Measurements from ENCODE around the gene BEGAIN. TPM values are rescaled to one million over a fixed set of nuclear protein-coding genes. Genes with fewer than 3 reads are reported as not detected.

The BEGAIN gene
- total RNA-seq, 2 donors from 2014 or later = 0.91 to 1.3 TPM

DNA sequence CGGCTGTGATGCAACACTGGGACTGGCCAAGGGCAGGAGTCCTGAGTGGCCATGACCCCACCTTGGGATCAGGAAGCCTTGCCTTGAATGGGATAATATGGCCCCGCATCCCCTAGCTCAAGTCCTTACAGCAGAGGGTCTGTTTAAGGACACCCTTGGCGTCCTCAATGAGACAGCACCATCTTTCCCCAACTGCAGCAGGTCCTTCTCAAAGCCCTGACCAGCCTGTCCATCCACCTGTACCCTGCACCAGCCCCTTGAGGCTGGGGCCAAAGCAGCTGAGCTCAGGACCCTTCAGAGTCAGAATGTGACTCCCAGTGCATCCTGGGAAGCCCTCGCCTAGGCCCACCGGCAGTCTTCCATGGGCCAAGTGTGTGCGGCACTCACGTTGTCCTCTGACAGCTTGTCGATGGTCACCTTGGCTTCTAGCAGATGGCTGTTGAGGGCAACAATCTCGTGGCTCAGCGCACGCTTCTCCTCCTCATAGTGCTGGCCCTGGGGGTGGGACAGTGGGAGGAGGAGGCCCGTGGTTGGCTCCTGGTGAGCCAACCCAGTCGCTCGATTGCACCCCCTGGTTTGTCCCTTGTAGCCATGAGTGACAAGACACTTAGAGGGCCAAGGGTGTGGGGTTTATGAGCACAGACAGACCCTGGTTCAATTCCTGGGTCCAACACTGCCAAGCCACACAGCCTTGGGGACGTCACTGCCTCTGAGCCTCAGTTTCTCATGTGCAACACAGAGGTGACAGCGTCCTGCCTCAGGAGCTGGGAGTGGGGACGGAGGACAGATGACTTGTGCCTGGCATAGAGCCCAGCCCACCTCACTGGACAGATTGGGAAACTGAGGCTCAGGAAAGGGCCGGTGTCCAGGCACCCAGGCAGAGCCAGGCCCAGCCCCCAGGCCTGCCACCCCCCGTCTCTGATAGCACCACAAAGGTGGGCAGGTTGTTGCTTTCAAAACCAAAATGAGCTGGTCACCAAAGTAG lies 43.5 kb downstream of the BEGAIN start:
- Histone ChIP-seq H3K4me1 (ENCODE audit: control insufficient read depth, insufficient read depth, low read length) (no peaks in the 10 kb centered on the region), H3K27me3 (ENCODE audit: control insufficient read depth, insufficient read depth, low read length, poor library complexity, severe bottlenecking) (peaks cover 16% of the 10 kb centered on the region), H3K36me3 (ENCODE audit: control insufficient read depth, insufficient read depth, low read length) (no peaks in the 10 kb centered on the region), H3K27ac (ENCODE audit: low read depth, low read length) (no peak overlapping the region), H3K9ac (ENCODE audit: extremely low read depth, low read length, poor library complexity, severe bottlenecking) (no peak overlapping the region), H3K9me3 (ENCODE audit: control insufficient read depth, low read length) (no peaks in the 10 kb centered on the region), H3K4me3 (ENCODE audit: low read length) (no peak overlapping the region)
- DNase-seq = no peak
- H3K4me3 Mint-ChIP-seq = no peak overlapping the region
- WGBS, 2 experiments (ENCODE audit: insufficient coverage in 1 of 2, insufficient read length in 1 of 2) = 91 to 94% methylated on average over 11 to 19 of the region's 19 CpGs
- H3K36me3 Mint-ChIP-seq (ENCODE audit: low read depth) = no peaks in the 10 kb centered on the region
- TF ChIP-seq, protein P1, sequence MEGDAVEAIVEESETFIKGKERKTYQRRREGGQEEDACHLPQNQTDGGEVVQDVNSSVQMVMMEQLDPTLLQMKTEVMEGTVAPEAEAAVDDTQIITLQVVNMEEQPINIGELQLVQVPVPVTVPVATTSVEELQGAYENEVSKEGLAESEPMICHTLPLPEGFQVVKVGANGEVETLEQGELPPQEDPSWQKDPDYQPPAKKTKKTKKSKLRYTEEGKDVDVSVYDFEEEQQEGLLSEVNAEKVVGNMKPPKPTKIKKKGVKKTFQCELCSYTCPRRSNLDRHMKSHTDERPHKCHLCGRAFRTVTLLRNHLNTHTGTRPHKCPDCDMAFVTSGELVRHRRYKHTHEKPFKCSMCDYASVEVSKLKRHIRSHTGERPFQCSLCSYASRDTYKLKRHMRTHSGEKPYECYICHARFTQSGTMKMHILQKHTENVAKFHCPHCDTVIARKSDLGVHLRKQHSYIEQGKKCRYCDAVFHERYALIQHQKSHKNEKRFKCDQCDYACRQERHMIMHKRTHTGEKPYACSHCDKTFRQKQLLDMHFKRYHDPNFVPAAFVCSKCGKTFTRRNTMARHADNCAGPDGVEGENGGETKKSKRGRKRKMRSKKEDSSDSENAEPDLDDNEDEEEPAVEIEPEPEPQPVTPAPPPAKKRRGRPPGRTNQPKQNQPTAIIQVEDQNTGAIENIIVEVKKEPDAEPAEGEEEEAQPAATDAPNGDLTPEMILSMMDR (conservative IDR thresholded peaks at IDR 0.05) = no peak
- peaks cover 3% of the 10 kb centered on the region for H3K4me1 Mint-ChIP-seq
- peaks cover 7% of the 10 kb centered on the region for H3K27me3 Mint-ChIP-seq (ENCODE audit: insufficient read depth)
- H3K9me3 Mint-ChIP-seq = no peaks in the 10 kb centered on the region
- H3K27ac Mint-ChIP-seq = no peak overlapping the region

DNA sequence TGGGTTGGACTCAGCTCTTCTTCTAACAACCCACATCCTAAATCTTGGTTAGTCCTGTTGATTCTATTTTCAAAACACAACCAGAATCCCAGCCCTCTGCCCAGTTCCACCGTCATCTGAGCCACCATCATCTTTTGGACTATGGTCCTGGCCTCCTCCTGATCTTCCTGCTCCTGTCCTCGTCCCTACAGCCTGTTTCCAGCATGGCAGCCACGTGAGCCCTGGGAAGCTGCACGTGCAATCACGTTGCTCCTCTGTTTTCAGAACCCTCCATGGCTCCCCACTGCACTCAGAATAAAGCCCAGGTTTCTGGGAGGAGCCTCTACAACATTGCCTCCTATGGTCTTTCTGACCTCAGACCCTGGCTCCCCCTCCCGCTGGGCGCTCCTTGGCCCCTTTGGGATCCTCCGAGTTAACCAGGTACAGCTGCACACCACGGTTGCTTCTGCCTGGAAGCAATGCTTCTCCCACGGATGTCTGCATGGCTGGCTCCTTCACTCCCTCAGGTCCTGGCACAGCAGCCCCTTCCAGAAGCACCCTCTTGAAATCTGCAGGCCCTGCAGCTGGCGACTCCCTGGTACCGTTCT lies 44.5 kb downstream of the BEGAIN start:
- H3K27ac ChIP-seq (ENCODE audit: low read depth, low read length) = no peak overlapping the region

More for the DNA sequence above, 44.5 kb downstream of the BEGAIN start:
- H3K4me1 ChIP-seq (ENCODE audit: control insufficient read depth, insufficient read depth, low read length) = no peaks in the 10 kb centered on the region
- no peaks in the 10 kb centered on the region for H3K9me3 Mint-ChIP-seq
- no peaks in the 10 kb centered on the region for H3K36me3 Mint-ChIP-seq (ENCODE audit: low read depth)
- no peaks in the 10 kb centered on the region for H3K36me3 ChIP-seq (ENCODE audit: control insufficient read depth, insufficient read depth, low read length)
- H3K27me3 ChIP-seq (ENCODE audit: control insufficient read depth, insufficient read depth, low read length, poor library complexity, severe bottlenecking) = peaks cover 11% of the 10 kb centered on the region
- no peak overlapping the region for H3K4me3 ChIP-seq (ENCODE audit: low read length)
- no peaks in the 10 kb centered on the region for H3K9me3 ChIP-seq (ENCODE audit: control insufficient read depth, low read length)
- H3K4me1 Mint-ChIP-seq = peaks cover 3% of the 10 kb centered on the region
- H3K9ac ChIP-seq (ENCODE audit: extremely low read depth, low read length, poor library complexity, severe bottlenecking) = no peak overlapping the region
- TF ChIP-seq, protein P1 (conservative IDR thresholded peaks at IDR 0.05) = no peak
- peaks cover 6% of the 10 kb centered on the region for H3K27me3 Mint-ChIP-seq (ENCODE audit: insufficient read depth)
- no peak for DNase-seq
- 91 to 94% methylated on average over 12 of the region's 12 CpGs for WGBS, 2 experiments (ENCODE audit: insufficient coverage in 1 of 2, insufficient read length in 1 of 2)
- no peak overlapping the region for H3K27ac Mint-ChIP-seq
- H3K4me3 Mint-ChIP-seq = no peak overlapping the region
